ENCODE results near the gene FOXP4. TPM values are rescaled to one million over a fixed set of nuclear protein-coding genes. Genes with fewer than 3 reads are reported as not detected.

FOXP4 gene
- total RNA-seq, 1 donor from 2014 or later = 91.0 TPM

GRCh38 chr6:41625442-41625841, 79.3 kb downstream of the FOXP4 start:
- TF ChIP-seq, protein P1, sequence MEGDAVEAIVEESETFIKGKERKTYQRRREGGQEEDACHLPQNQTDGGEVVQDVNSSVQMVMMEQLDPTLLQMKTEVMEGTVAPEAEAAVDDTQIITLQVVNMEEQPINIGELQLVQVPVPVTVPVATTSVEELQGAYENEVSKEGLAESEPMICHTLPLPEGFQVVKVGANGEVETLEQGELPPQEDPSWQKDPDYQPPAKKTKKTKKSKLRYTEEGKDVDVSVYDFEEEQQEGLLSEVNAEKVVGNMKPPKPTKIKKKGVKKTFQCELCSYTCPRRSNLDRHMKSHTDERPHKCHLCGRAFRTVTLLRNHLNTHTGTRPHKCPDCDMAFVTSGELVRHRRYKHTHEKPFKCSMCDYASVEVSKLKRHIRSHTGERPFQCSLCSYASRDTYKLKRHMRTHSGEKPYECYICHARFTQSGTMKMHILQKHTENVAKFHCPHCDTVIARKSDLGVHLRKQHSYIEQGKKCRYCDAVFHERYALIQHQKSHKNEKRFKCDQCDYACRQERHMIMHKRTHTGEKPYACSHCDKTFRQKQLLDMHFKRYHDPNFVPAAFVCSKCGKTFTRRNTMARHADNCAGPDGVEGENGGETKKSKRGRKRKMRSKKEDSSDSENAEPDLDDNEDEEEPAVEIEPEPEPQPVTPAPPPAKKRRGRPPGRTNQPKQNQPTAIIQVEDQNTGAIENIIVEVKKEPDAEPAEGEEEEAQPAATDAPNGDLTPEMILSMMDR (IDR thresholded peaks at IDR 0.05; ENCODE audit: unreplicated experiment) = no peak
- Mint-ChIP-seq H3K27ac (peak overlapping the region; percentile 39), H3K36me3 (peaks cover 3% of the 10 kb centered on the region), H3K27me3 (ENCODE audit: low read depth) (no peaks in the 10 kb centered on the region), H3K9me3 (peaks cover 11% of the 10 kb centered on the region), H3K4me3 (no peak overlapping the region), H3K4me1 (peaks cover 34% of the 10 kb centered on the region)
- DNase-seq (ENCODE audit: low spot score in 2 of 2, unreplicated experiment in 2 of 2) = no peak

GRCh38 chr6:41626022-41626421, 79.8 kb downstream of the FOXP4 start:
- H3K4me1 Mint-ChIP-seq = peaks cover 34% of the 10 kb centered on the region
- H3K4me3 Mint-ChIP-seq = no peak overlapping the region
- H3K27ac Mint-ChIP-seq = no peak overlapping the region
- peaks cover 3% of the 10 kb centered on the region for H3K36me3 Mint-ChIP-seq
- peaks cover 9% of the 10 kb centered on the region for H3K9me3 Mint-ChIP-seq
- DNase-seq (ENCODE audit: low spot score in 2 of 2, unreplicated experiment in 2 of 2) = no peak
- H3K27me3 Mint-ChIP-seq (ENCODE audit: low read depth) = no peaks in the 10 kb centered on the region
- TF ChIP-seq, protein P1 (IDR thresholded peaks at IDR 0.05; ENCODE audit: unreplicated experiment) = no peak

- DNase-seq (ENCODE audit: low spot score in 2 of 2, unreplicated experiment in 2 of 2) = no peak
- peaks cover under 1% of the 10 kb centered on the region for H3K9me3 Mint-ChIP-seq
- TF ChIP-seq, protein P1 (IDR thresholded peaks at IDR 0.05; ENCODE audit: unreplicated experiment) = no peak
- no peaks in the 10 kb centered on the region for H3K27me3 Mint-ChIP-seq (ENCODE audit: low read depth)
- no peak overlapping the region for H3K4me3 Mint-ChIP-seq
- peaks cover 34% of the 10 kb centered on the region for H3K4me1 Mint-ChIP-seq
- H3K36me3 Mint-ChIP-seq = no peaks in the 10 kb centered on the region
- H3K27ac Mint-ChIP-seq = peak overlapping the region; percentile 64
Observed at GRCh38 chr6:41626917-41627316, 80.7 kb downstream of the FOXP4 start.

DNA sequence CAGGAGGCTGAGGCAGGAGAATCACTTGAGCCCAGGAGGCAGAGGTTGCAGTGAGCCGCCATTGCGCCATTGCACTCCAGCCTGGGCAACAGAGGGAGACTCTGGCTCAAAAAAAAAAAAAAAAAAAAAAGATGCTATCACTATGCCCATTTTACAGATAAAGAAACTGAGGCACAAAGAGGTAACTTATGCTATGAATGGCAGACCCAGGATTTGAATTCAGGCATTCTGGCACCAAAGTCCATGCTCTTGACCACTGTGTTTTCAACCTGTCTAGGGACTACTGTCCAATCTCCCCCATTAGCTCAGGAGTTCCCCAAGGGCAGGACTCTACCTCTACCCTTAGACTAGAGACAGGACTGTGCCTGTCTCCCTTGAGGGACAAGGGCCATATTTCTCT, 82.9 kb downstream of the FOXP4 start:
- no peak for DNase-seq (ENCODE audit: low spot score in 2 of 2, unreplicated experiment in 2 of 2)
- no peaks in the 10 kb centered on the region for H3K9me3 Mint-ChIP-seq
- H3K27me3 Mint-ChIP-seq (ENCODE audit: low read depth) = no peaks in the 10 kb centered on the region
- TF ChIP-seq, protein P1 (IDR thresholded peaks at IDR 0.05; ENCODE audit: unreplicated experiment) = no peak
- peaks cover 36% of the 10 kb centered on the region for H3K4me1 Mint-ChIP-seq
- H3K27ac Mint-ChIP-seq = no peak overlapping the region
- no peaks in the 10 kb centered on the region for H3K36me3 Mint-ChIP-seq
- no peak overlapping the region for H3K4me3 Mint-ChIP-seq

- Mint-ChIP-seq H3K4me3 (no peak overlapping the region), H3K27ac (no peak overlapping the region), H3K27me3 (ENCODE audit: low read depth) (no peaks in the 10 kb centered on the region), H3K36me3 (no peaks in the 10 kb centered on the region), H3K9me3 (no peaks in the 10 kb centered on the region), H3K4me1 (peaks cover 43% of the 10 kb centered on the region)
- TF ChIP-seq, protein P1 (IDR thresholded peaks at IDR 0.05; ENCODE audit: unreplicated experiment) = no peak
- DNase-seq (ENCODE audit: low spot score in 2 of 2, unreplicated experiment in 2 of 2) = no peak
Observed at GRCh38 chr6:41630069-41630468, 83.9 kb downstream of the FOXP4 start.

GRCh38 chr6:41630946-41631345, 84.8 kb downstream of the FOXP4 start:
- Mint-ChIP-seq H3K27me3 (ENCODE audit: low read depth) (no peaks in the 10 kb centered on the region), H3K27ac (no peak overlapping the region), H3K4me1 (peaks cover 41% of the 10 kb centered on the region), H3K36me3 (no peaks in the 10 kb centered on the region), H3K4me3 (no peak overlapping the region), H3K9me3 (no peaks in the 10 kb centered on the region)
- TF ChIP-seq, protein P1 (IDR thresholded peaks at IDR 0.05; ENCODE audit: unreplicated experiment) = no peak
- DNase-seq (ENCODE audit: low spot score in 2 of 2, unreplicated experiment in 2 of 2) = no peak

Measured in mesothelial cell of epicardium (in vitro differentiated cells).